ENCODE data around the gene RBM47. TPM values are rescaled to one million over a fixed set of nuclear protein-coding genes. Genes with fewer than 3 reads are reported as not detected.
A peak's percentile ranks its signal among the peaks of the same experiment; 100 is the strongest.
"Not testable (repeated sequence)": the region's sequence is repeated elsewhere in the genome, so short reads cannot be mapped to it uniquely, and the experiment has no call there.

Gene RBM47
- total RNA-seq, 4 donors from 2014 or later = 182 to 423 (median 320) TPM

- no peaks in the 10 kb centered on the region for H3K36me3 ChIP-seq
- H3K27me3 ChIP-seq = no peaks in the 10 kb centered on the region
- H3K4me1 ChIP-seq = no peaks in the 10 kb centered on the region
- H3K27ac ChIP-seq = peak overlapping the region in 1 of 4 donors; percentile 25
- TF ChIP-seq CTCF (IDR thresholded peaks at IDR 0.05) (no peak), POLR2A (IDR thresholded peaks at IDR 0.05) (no peak)
- H3K9me3 ChIP-seq = no peaks in the 10 kb centered on the region
- no peak overlapping the region for H3K4me3 ChIP-seq
- DNase-seq = no peak
These were observed 64.7 kb downstream of the RBM47 start for GRCh38 chr4:40564815-40565483.

GRCh38 chr4:40564004-40564403, 65.7 kb downstream of the RBM47 start:
- Histone ChIP-seq H3K4me1 (no peaks in the 10 kb centered on the region), H3K27ac (no peak overlapping the region)

GRCh38 chr4:40563401-40563800, 66.3 kb downstream of the RBM47 start:
- H3K4me1 ChIP-seq = no peaks in the 10 kb centered on the region
- no peak overlapping the region for H3K4me3 ChIP-seq
- no peaks in the 10 kb centered on the region for H3K36me3 ChIP-seq
- TF ChIP-seq POLR2A (IDR thresholded peaks at IDR 0.05) (no peak), CTCF (IDR thresholded peaks at IDR 0.05) (no peak)
- H3K27me3 ChIP-seq = no peaks in the 10 kb centered on the region
- no peaks in the 10 kb centered on the region for H3K9me3 ChIP-seq
- no peak for DNase-seq
- H3K27ac ChIP-seq = no peak overlapping the region

More at GRCh38 chr4:40564004-40564403, 65.7 kb downstream of the RBM47 start:
- TF ChIP-seq POLR2A (IDR thresholded peaks at IDR 0.05) = no peak
- TF ChIP-seq CTCF (IDR thresholded peaks at IDR 0.05) = no peak
- Histone ChIP-seq H3K9me3 (no peaks in the 10 kb centered on the region), H3K36me3 (no peaks in the 10 kb centered on the region), H3K4me3 (no peak overlapping the region), H3K27me3 (no peaks in the 10 kb centered on the region)
- DNase-seq = no peak

GRCh38 chr4:40562681-40563080, 67.0 kb downstream of the RBM47 start:
- no peaks in the 10 kb centered on the region for H3K9me3 ChIP-seq
- H3K27ac ChIP-seq = no peak overlapping the region
- H3K27me3 ChIP-seq = no peaks in the 10 kb centered on the region
- no peak overlapping the region for H3K4me3 ChIP-seq
- DNase-seq = no peak
- no peaks in the 10 kb centered on the region for H3K36me3 ChIP-seq
- no peak for TF ChIP-seq CTCF (IDR thresholded peaks at IDR 0.05)
- TF ChIP-seq POLR2A (IDR thresholded peaks at IDR 0.05) = no peak
- H3K4me1 ChIP-seq = no peaks in the 10 kb centered on the region

- no peak for DNase-seq
- H3K36me3 ChIP-seq = no peaks in the 10 kb centered on the region
- H3K4me1 ChIP-seq = no peaks in the 10 kb centered on the region
- no peak overlapping the region for H3K27ac ChIP-seq
- H3K9me3 ChIP-seq = no peaks in the 10 kb centered on the region
- H3K4me3 ChIP-seq = no peak overlapping the region
- TF ChIP-seq CTCF (IDR thresholded peaks at IDR 0.05) = no peak
- H3K27me3 ChIP-seq = no peaks in the 10 kb centered on the region
These were observed 67.5 kb downstream of the RBM47 start for GRCh38 chr4:40562208-40562607.

GRCh38 chr4:40561543-40562177, 68.0 kb downstream of the RBM47 start:
- H3K9me3 ChIP-seq, H3K27ac ChIP-seq, DNase-seq, H3K4me3 ChIP-seq, H3K36me3 ChIP-seq, H3K27me3 ChIP-seq, H3K4me1 ChIP-seq: not testable (repeated sequence)

Data from Peyer's patch (tissue), 4 donors.